Measurements from ENCODE around the gene FMNL2.

DNA sequence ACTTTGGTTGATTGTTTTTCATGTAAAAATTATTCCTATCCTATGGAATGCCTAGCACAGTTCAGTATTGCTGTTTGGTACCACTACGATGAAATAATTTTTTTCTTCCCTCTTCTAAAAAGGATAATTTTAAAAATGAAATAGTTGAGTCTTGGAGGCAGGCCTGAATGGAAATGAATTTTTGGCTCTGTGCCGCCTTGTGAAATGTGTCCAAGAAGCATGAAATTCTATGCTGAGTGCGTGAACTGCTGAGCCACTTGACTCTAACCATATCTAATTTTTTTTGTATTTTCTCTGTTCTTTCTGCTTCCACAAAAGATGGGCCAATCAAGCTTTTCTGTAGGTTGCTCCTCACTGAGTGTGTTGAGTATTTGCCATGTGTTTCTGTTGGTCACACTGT lies 287.2 kb downstream of the FMNL2 start:
- TF ChIP-seq TAF1 (IDR thresholded peaks at IDR 0.05; ENCODE audit: low read depth, low read length) = no peak
- no peak for TF ChIP-seq SPI1 (IDR thresholded peaks at IDR 0.05; ENCODE audit: low read depth, low read length)
- no peak for TF ChIP-seq POLR2AphosphoS5 (IDR thresholded peaks at IDR 0.05; ENCODE audit: low read depth, low read length)
- TF ChIP-seq POLR2A (IDR thresholded peaks at IDR 0.05; ENCODE audit: low read depth, low read length) = no peak
- no peak for TF ChIP-seq PAX5 (IDR thresholded peaks at IDR 0.05; ENCODE audit: insufficient read depth, low read length, severe bottlenecking)
- TF ChIP-seq POU2F2 (IDR thresholded peaks at IDR 0.05; ENCODE audit: low read depth, low read length) = no peak
